Measurements from ENCODE around the gene SPRR3.

Gene SPRR3

DNA sequence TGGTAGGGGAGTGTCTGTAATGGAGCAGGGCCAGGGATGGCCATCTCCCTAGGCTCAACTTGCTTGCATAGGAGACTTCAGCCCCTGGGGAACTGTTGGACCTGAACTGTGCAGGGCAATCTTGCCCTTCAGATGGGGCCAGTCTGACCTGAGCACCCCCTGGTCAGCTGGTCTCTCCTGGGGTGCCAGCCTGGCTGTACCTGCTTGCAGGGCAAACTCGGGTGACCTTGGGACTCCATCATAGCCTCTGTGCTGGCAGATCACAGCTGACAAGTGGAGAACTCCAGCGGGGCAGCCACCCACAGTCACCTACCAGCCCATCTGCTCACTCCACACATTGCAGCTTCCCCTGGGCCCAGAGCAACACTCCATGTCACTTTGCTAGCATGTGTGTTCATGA is 47.7 kb downstream of the SPRR3 start:
- no peak for DNase-seq (ENCODE audit: low read depth in 2 of 2, low spot score in 1 of 2)
